ENCODE data around the gene UBR4.

UBR4 gene

DNA sequence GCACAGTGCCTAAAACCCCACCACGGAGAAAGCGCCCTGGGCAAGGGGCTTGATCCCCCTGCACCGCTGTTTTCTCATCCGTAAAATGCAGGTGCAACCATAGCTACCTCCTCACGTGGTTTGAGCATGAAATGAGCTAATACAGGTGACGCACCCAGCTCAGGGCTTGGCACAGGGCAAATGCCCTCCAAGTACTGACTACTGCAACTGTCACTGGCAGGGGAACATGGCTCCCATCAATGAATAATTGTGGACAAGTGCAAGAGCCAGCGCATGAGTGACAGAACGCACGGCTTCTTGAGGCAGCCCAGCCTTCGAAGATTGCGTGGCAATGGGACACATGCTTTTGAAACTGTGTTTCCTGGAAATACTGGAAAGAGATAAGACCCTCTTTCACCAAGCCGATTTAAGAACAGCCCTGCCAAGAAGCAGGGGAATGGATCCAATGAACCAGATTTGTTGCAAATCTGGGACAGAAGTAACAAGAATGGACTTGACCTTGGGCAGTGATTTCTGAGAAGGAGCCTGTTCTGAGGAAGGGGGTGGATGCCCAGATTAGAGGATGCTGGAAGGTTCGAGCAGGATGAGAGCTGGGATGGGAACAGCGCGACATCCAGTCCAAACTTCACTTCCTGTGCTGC is 160.8 kb downstream of the UBR4 start:
- no peak for DNase-seq

DNA sequence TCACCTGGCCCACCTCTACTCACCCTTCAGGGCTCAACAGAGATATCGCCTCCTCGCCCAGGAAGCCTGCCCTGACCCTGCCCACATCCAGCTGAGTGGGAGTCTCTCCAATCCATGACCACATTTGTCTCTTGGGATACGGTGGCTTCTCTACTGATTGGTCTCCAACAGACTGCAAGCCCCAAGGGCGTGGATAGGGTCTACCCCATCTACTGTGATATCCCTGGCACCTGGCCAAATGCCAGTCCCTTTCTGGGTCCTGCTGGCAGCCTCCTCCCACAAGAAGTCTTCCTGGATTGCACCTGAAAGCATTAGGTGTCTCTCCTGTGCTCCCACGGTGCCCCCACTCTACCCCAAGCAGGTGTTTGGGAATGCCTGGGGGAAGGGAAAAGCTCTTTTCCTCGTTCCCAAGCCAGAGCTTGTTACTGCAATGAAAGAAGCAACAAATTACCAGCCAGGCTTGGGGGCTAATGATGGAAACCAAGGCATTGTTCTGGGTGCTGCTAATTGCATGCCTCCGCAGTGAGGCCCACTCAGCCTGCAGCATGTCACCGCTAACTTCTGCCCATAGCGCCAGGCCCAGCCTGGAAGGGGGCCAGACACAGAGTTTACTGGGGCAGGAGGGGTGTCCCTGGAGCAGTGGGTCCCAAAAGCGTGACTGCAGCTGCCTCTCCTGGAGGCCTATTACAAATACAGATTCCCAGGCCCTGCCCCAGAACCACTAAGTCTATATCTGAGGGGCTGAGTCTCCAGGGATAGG is 162.9 kb downstream of the UBR4 start:
- DNase-seq = no peak

GRCh38 chr1:19045898-19046880 is 163.9 kb downstream of the UBR4 start:
- no peak for DNase-seq

DNA sequence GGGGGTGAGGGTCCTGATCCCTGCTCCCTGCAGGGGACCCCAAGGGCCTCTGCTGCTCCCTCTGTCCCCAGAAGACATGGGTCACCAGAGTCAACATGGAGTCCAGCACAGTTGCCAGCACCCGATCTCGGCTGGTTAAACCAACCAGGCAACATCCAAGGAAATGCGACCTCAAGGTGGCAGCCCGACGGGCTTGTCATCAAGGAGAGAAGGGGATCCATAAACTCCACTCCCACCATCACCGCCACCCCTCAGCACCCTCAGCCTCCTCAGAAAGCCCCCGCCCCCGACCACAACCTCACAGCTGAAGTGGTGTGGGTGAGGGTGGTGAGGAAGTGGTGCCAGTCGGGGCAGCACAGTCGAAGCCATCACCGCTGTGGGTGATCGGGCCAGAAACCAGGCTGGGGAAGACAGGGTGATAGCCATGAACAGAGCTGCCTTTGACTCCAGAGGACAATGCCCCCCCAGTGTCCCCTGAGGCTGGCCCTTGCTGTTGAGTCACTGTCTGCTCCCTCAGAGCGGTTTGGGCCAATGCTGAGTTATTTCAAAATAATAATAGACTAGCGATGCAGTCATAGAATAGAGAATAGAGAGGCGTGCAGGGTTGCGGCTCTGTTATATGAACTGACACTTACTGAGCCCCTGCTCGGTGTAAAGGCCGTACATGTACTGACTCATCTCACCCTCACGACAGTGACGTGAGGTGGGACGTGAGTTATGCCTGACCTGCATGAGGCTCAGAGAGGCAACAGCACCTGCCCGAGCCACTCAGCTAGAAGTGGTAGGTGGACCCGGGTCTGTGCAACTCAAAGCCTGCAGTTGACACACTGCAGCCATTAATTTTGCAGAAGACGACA is 164.9 kb downstream of the UBR4 start:
- DNase-seq = no peak

DNA sequence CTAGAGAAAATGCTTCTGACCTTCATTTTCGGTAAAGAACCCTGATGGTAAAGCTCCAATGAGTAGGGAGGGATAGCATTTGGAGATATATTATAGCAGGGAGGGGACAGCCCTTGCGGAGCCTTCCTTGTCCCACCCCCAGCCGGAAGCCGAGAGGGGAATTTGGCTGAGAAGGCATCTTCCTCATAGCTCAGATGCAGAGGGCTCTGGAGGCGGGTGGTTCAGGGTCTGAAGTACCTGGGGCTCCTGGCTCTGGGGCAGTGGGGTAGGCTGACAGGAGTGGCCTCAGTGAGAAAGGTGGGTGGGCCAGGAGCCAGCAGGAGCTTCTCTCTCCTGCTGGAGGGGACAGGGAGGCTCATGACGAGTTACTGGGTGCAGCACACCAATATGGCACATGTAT is 165.6 kb downstream of the UBR4 start:
- no peak for DNase-seq

- no peak for DNase-seq
Observed at GRCh38 chr1:19043579-19044443, 166.3 kb downstream of the UBR4 start.

DNA sequence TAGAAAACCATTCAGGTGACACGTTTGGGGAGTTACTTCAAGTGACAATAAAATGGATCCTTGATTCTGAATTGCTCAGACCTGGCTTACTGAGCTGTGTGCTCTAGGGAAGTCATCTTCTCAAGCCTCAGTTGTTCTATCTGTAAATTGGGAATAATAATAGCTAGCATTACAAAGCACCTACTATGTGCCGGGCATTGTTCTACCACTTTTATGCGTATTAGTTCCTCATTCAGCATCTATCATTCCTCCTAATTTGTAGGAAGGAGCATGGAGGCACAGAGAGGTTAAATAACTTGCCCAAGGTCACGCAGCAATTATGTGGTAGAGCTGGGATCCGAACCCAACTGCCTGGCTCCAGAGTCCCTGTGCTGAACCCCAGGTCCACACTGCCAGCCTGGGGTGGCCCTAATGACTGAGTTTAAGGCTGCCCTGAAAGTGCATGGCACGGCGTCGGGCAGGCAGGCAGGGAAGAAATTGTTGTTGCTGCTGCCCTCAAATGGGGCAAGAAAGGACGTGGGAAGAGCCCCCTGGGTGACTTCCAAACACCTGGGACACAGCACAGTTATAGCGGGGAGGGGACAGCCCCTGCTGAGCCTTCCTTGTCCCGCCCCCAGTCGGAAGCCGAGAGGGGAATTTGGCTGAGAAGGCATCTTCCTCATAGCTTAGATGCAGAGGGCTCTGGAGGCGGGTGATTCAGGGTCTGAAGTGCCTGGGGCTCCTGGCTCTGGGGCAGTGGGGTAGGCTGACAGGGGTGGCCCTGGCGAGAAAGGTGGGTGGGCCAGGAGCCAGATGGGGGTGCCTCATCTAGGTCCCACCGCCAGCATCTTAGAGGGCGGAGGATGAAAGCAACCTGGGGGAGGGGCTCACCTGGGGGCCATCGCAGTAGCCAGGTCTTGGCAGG is 167.1 kb downstream of the UBR4 start:
- DNase-seq = no peak

DNA sequence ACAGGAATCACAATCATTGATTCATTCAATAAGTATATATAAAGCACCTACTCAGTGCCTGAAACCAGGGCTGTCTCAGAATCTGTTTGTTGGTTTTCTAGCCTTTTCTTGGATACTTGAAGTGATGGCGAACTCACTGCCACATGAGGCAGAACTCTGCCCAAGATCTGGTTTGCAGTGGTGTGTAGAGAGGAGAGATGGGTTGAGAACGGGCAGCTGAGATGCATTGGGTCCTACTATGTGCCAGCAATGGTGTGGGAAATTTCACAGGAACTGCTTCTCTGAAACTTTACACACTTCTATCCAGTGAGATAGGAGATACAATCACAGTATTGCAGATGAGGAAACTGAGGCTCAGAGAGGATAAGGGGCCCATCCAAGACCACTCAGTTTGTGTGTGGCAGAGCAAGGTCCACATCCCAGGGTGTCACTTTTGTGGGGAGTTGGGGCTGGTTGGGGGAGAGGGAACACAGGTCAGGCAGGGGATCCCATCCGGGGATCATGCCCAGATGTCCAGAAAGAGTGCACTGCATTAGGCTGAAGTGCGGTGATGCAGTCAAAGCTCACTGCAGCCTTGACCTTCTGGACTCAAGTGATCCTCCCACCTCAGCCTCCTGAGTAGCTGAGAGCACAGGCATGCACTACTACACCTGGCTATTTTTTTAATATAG is 169.9 kb downstream of the UBR4 start:
- DNase-seq = no peak

DNA sequence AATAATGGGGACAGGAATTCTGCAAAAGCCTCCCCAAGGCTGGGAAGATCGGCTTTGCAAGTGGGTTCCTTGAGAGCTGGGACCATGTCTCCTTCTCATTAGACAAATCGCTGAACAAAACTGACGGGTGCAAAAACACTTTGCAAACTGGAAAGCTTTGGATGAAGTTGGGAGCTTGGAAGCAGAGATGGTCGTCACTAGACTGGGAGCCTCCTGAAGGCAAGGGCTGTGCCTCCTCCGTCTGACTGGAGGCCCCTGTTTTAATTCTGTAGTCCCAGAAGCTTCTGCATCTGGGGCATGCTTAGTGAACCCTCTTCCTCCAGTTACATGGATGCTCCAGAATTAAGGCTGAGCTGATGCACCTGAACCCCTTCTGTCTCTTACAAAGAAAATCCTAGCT is 171.3 kb downstream of the UBR4 start:
- DNase-seq = no peak

DNA sequence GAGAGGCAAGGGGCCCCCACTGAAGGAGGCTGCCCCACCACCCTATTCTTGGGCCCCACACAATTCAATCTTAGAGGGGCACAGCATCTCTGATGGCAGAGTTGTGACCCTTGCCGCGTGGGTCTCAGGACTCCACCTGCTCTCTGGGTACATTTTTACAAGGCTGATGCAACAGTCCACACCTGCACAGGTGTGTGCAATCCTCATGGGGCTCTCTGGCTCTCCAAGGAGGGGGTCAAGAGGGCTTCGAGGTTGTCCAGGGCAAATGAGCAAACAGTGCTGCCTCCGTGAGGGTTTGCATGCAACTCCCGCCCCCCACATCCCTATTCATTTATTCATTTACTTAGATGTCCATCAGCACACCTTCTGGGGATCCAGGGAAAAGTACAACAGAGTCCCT is 172.0 kb downstream of the UBR4 start:
- no peak for DNase-seq

DNA sequence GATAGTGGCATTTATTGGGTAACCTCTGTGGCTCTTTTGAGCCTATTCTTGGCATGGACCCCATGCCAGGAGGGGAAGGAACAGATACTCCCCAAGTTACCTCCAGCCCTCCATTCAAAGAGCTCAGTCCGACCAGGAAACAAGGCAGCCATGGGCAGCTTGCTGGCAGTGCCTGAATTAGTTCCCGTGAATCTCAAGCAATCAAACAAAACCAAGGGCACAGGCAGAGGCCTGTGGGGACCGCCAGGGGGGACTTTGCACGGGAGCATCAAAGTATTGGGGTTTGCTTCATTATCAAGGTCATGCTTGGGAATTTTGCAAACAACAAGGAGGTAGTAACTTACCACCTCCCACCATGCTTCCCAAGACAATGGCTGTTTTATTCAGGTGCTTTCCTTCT is 172.4 kb downstream of the UBR4 start:
- DNase-seq = no peak

DNA sequence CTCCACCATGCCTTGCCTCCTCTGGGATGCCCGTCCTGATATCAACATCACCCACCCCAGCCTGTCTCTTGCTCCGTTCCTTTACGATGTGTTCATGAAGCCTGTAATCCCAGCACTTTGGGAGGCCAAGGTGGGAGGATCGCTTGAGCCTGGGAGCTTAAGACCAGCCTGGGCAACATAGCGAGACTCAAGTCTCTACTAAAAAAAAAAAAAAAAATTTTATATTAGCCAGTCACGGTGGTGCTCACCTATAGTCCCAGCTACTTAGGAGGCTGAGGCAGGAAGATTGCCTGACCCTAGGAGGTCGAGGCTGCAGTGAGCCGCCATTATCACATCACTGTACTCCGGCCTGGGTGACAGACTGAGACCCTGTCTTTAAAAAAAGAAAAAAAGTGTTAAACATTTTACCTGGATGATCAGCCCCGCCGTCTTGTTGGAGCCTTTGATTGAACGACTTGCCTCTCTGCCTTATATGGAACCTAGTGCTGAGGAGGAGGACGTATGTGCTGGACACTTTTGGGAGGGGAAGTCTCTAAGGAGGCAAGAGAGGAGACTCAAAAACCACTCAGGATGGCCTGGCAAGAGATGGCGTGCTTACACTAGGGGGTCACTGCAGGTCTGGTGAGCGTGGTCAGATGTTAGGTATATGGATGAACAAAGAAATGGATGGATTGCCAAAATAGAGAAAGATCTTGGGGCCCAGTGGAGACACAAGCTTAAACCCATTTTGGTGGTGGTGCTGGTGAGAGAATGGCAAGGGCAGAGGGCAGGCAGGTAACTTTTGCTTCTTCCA is 173.1 kb downstream of the UBR4 start:
- no peak for DNase-seq

GRCh38 chr1:19036041-19036812 is 173.8 kb downstream of the UBR4 start:
- DNase-seq = no peak

DNA sequence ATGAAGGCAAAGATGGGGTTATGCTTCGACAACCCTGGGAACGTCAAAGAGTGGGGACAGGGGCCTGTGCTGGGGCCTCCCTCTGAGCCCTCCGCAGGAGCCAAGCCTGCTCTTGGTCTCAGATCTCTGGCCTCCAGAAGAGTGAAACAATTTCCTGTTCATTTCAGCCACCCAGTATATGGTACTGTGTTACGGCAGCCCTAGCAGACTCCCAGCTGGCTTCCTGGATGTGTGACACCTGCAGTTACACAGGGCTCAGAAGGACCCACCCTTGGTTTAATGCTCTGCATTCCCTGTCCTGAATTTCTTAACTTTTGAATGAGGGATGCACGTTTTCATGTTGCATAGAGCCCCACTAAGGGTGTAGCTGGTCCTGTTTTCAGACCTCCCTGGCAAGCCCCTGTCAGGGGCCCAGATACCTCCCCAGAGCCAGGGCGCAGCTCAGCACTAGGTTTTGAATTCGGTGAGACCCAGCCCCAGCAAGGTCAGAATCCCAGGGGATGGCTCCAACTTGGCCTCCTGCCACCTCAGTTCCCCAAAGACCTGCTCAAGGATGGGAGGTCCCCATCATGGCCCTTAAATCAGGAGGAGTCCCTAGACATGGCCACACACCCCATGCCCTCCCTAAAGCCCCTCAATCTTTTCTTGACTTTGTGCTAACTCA is 174.6 kb downstream of the UBR4 start:
- no peak for DNase-seq

- DNase-seq = no peak
Observed at GRCh38 chr1:19034721-19035120, 175.3 kb downstream of the UBR4 start.

GRCh38 chr1:19033926-19034680 is 176.0 kb downstream of the UBR4 start:
- DNase-seq = no peak

DNA sequence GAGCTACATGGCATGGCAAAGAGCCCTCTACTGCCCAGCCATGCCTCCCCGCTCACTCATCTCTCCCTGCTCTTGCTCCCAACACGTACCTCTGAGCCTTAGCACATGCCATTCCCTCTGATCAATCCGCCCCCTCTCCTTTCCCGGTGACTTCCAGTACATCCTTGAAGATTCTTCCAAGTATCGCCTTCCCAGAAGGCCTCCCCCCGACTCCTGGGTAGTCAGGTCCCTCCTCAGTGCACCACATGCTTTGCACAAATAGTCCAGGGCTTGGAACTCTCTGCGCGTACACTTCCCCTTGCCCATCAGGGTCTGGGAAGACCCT is 176.6 kb downstream of the UBR4 start:
- DNase-seq = no peak
